A673 (cell line): ENCODE measurements around the gene ALDH1L2. TPM values are rescaled to one million over a fixed set of nuclear protein-coding genes. Genes with fewer than 3 reads are reported as not detected.

Experiments used
- BruUV-seq: library from RNA; stranded (reverse); fragments of 400-500 nt; replicated peaks from 2 replicates; lab custom pipeline; 2021; lab: Mats Ljungman, UMichigan
- CTCF ChIA-PET: fragments of 300-600 bp; sonication (Branson Sonifier 250); formaldehyde crosslinking; loops from one replicate; lab custom pipeline; 2022; ENCODE audit warnings: antibody characterized with exemption; lab: Charles Lee
- POLR2A ChIA-PET: fragments of 300-600 bp; sonication (Branson Sonifier 250); formaldehyde crosslinking; loops from one replicate; lab custom pipeline; 2022; ENCODE audit warnings: antibody characterized with exemption; ENCODE audit not compliant: low non-redundant PET; lab: Charles Lee
- DNase-seq: peaks from one replicate; pipeline ENCODE4 v3.0.0-alpha.2; 2015; ENCODE audit warnings: low spot score
- H3K27ac ChIP-seq: fragments of 200-600 bp; sonication (generic); 2 replicates; pipeline ENCODE4 v1.5.1; 2016; ENCODE audit warnings: mixed run types, low read depth, mild to moderate bottlenecking, mixed read lengths, antibody characterized with exemption, low read length; ENCODE audit not compliant: poor library complexity, severe bottlenecking
- H3K27me3 ChIP-seq: fragments of 200-600 bp; sonication (generic); replicated peaks from 2 replicates; pipeline ENCODE4 v1.6.1; 2017; ENCODE audit warnings: mixed run types, low read depth, mild to moderate bottlenecking, mixed read lengths, antibody characterized with exemption, low read length; ENCODE audit not compliant: insufficient read depth, poor library complexity
- H3K36me3 ChIP-seq: fragments of 200-600 bp; sonication (generic); 2 replicates; pipeline ENCODE4 v1.6.1; 2016; ENCODE audit warnings: mixed run types, mild to moderate bottlenecking, mixed read lengths, antibody characterized with exemption, low read length; ENCODE audit not compliant: insufficient read depth, poor library complexity, severe bottlenecking
- H3K4me1 ChIP-seq: fragments of 200-600 bp; sonication (generic); 2 replicates; pipeline ENCODE4 v1.6.1; 2017; ENCODE audit warnings: mixed run types, mild to moderate bottlenecking, mixed read lengths, antibody characterized with exemption, low read length; ENCODE audit not compliant: insufficient read depth, poor library complexity, severe bottlenecking
- H3K4me3 ChIP-seq: fragments of 200-600 bp; sonication (generic); 2 replicates; pipeline ENCODE4 v1.5.1; 2016; ENCODE audit warnings: low read depth, mixed run types, mild to moderate bottlenecking, mixed read lengths, low read length; ENCODE audit not compliant: poor library complexity, severe bottlenecking
- H3K9me3 ChIP-seq: fragments of 200-600 bp; sonication (generic); 2 replicates; pipeline ENCODE4 v1.6.1; 2016; ENCODE audit warnings: mixed run types, low read depth, mild to moderate bottlenecking, mixed read lengths, antibody characterized with exemption, low read length; ENCODE audit not compliant: poor library complexity, severe bottlenecking
- CTCF ChIP-seq: fragments of 300-800, 200-600 bp; sonication (generic); conservative IDR thresholded peaks from 2 replicates; pipeline ENCODE4 v1.5.1; 2017; ENCODE audit warnings: low read depth, mild to moderate bottlenecking, antibody characterized with exemption, low read length, moderate library complexity, mixed read lengths
- EZH2 ChIP-seq: fragments of 200-600 bp; sonication (generic); IDR thresholded peaks from 2 replicates; pipeline ENCODE4 v1.6.1; 2017; ENCODE audit warnings: borderline replicate concordance, low read depth, mild to moderate bottlenecking, mixed read lengths, antibody characterized with exemption, low read length; ENCODE audit not compliant: poor library complexity, severe bottlenecking
- intact Hi-C: fragments of 100-400 bp; cut with micrococcal nuclease; formaldehyde crosslinking; loops from one replicate; pipeline ENCODE4 v1.10.0; 2022; ENCODE audit not compliant: unreplicated experiment
- total RNA-seq: library from RNA; stranded (reverse); gene quantifications from 2 replicates; pipeline ENCODE4 v1.2.3, GENCODE V29; 2021

The ALDH1L2 gene
- total RNA-seq, 1 experiment from 2014 or later: 3.4 TPM

GRCh38 chr12:105113094-105113493 is 28.8 kb upstream of the ALDH1L2 start:
- POLR2A ChIA-PET: no interaction called here
- no peak for DNase-seq
- no peak overlapping the region for H3K4me3 ChIP-seq
- no peaks in the 10 kb centered on the region for H3K27me3 ChIP-seq
- intact Hi-C loops: no loop called here
- TF ChIP-seq EZH2 (no peak), CTCF (no peak)
- BruUV-seq: no TSS peak
- peaks cover 57% of the 10 kb centered on the region for H3K36me3 ChIP-seq
- CTCF ChIA-PET: no interaction called here
- H3K4me1 ChIP-seq: peaks cover 15% of the 10 kb centered on the region
- no peaks in the 10 kb centered on the region for H3K9me3 ChIP-seq
- no peak overlapping the region for H3K27ac ChIP-seq

GRCh38 chr12:105110851-105111250 is 26.6 kb upstream of the ALDH1L2 start:
- no peaks in the 10 kb centered on the region for H3K27me3 ChIP-seq
- intact Hi-C loops: no loop called here
- CTCF ChIA-PET: no interaction called here
- no peak for TF ChIP-seq EZH2
- TF ChIP-seq CTCF: no peak
- no TSS peak for BruUV-seq
- DNase-seq: no peak
- peaks cover 15% of the 10 kb centered on the region for H3K4me1 ChIP-seq
- POLR2A ChIA-PET: no interaction called here
- peaks cover 37% of the 10 kb centered on the region for H3K36me3 ChIP-seq
- no peak overlapping the region for H3K4me3 ChIP-seq
- H3K27ac ChIP-seq: no peak overlapping the region
- no peaks in the 10 kb centered on the region for H3K9me3 ChIP-seq

GRCh38 chr12:105109465-105110212 is 25.4 kb upstream of the ALDH1L2 start:
- no peaks in the 10 kb centered on the region for H3K27me3 ChIP-seq
- TF ChIP-seq EZH2: no peak
- TF ChIP-seq CTCF: no peak
- H3K27ac ChIP-seq: peak overlapping the region; percentile 53
- intact Hi-C loops: no loop called here
- H3K9me3 ChIP-seq: no peaks in the 10 kb centered on the region
- H3K4me1 ChIP-seq: peaks cover 15% of the 10 kb centered on the region
- H3K36me3 ChIP-seq: peaks cover 25% of the 10 kb centered on the region
- ChIA-PET CTCF (no interaction called here), POLR2A (no interaction called here)
- no peak for DNase-seq
- H3K4me3 ChIP-seq: peak overlapping the region; percentile 73
- no TSS peak for BruUV-seq
